Esophagus mucosa (tissue), 1 donor: ENCODE measurements around the gene TRIM27. TPM values are rescaled to one million over a fixed set of nuclear protein-coding genes. Genes with fewer than 3 reads are reported as not detected.
"Not testable (repeated sequence)": the region's sequence is repeated elsewhere in the genome, so short reads cannot be mapped to it uniquely, and the experiment has no call there.

Experiments
- ATAC-seq: fragments of 200-7000 bp; cut with Tn5 transposase; one replicate; pipeline ENCODE4 v1.9.1; 2020
- total RNA-seq: library from RNA; stranded (reverse); gene quantifications from one replicate; pipeline ENCODE4 v1.2.4, GENCODE V29; 2023
- donor health status: DM: yes; HTN: yes; CAD: no.

TRIM27 gene
- total RNA-seq = 22.0 TPM

DNA sequence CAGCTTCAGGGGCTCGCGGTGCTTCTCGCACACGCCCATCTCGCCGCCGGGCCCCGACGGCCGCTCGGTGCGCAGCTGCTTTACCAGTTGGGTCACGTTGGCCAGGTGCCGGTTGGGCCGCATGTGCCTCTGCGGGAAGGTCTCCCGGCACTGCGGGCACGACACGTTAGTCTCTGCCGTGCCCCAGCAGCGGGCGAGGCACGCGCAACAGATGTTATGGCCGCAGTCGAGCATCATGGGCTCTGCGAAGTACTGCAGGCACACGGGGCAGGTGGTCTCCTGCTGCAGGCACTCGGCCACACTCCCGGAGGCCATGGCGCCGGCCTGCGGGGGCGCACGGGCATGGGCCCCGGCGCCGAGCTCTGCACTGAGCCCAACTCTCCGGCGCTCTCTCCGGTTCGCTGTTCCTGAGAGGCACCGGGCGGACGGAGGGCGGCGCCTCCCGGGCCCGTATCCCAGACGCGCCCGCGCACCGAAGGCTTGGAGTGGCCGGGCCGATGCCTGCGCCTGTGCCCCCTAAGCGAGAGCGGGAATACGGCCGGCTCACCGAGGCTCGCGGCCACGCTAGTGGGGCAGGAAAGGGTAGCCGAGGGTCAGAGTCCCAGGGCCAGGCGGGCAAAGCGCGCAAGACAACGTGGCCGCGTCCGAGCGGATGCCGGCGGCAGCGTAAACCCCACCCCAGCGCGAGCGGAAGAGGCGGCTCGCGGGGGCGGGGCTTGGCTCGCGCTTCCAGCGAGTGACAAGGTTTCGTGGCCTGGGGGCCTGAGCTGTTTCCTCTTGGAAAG is at the start of gene TRIM27:
TRIM27 (minus strand) TSS at position 668 of the 785 bp plus-strand sequence; CDS start at position 315, 353 bp downstream.
- peak; percentile 86 for ATAC-seq

GRCh38 chr6:28970056-28970455 is 46.3 kb upstream of the TRIM27 start:
- not testable (repeated sequence) for ATAC-seq

DNA sequence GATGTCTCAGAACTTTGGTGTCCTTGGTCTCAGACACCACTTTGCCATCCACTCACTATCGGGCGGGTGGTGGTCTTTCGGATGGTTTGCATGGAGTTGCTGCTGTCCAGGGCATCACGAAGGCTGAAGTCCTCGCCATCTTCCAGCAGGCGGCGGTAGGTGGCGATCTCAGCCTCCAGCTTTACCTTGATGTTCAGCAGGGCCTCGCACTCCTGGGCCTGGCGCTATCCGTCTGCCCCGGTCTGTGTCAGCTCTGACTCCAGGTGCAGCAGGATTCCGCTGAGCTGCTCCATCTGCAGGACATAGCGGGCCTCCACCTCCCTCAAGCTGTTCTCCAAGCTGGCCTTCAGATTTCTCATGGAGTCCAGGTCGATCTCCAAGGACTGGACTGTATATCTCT is 45.3 kb upstream of the TRIM27 start:
- no peak for ATAC-seq

DNA sequence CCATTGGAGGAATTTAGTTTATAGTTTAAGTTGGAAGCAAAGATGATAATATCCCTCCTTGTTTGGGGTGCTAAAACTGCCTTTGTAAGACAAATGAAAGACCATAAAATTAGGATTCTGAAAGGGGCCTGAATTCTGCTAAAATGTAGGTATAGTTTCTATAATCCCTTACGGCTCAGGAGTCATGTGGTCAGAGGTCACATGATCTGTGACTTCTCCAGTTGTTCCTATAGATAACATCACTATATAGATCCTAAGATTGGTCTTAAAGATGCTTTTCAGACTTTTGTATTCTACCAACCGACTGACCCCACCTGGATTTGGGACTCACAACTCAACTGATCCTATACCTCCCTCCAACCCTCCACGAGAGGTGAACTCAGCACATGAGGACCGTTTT is 44.7 kb upstream of the TRIM27 start:
- no peak for ATAC-seq

DNA sequence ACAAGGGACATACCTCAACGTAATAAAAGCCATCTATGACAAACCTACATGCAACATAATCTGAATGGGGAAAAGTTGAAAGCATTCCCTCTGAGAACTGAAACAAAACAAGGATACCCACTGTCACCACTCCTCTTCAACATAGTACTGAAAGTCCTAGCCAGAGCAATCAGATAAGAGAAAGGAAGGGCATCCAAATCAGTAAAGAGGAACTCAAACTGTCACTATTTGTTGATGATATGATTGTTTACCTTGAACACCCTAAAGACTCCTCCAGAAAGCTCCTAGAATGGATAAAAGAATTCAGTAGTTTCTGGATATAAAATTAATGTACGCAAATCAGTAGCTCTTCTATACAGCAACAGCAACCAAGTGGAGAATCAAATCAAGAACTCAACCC is 41.9 kb upstream of the TRIM27 start:
- no peak for ATAC-seq

GRCh38 chr6:28960846-28961500 is 37.2 kb upstream of the TRIM27 start:
- no peak for ATAC-seq

- not testable (repeated sequence) for ATAC-seq
Observed at GRCh38 chr6:28958561-28959243, 34.9 kb upstream of the TRIM27 start.

GRCh38 chr6:28957795-28958314 is 34.1 kb upstream of the TRIM27 start:
- not testable (repeated sequence) for ATAC-seq

GRCh38 chr6:28956331-28956730 is 32.5 kb upstream of the TRIM27 start:
- no peak for ATAC-seq

GRCh38 chr6:28953585-28954258 is 29.9 kb upstream of the TRIM27 start:
- ATAC-seq = no peak

- ATAC-seq = peak; percentile 93
Observed at GRCh38 chr6:28953039-28953584, 29.3 kb upstream of the TRIM27 start.

GRCh38 chr6:28949656-28950195 is 25.9 kb upstream of the TRIM27 start:
- ATAC-seq = not testable (repeated sequence)

DNA sequence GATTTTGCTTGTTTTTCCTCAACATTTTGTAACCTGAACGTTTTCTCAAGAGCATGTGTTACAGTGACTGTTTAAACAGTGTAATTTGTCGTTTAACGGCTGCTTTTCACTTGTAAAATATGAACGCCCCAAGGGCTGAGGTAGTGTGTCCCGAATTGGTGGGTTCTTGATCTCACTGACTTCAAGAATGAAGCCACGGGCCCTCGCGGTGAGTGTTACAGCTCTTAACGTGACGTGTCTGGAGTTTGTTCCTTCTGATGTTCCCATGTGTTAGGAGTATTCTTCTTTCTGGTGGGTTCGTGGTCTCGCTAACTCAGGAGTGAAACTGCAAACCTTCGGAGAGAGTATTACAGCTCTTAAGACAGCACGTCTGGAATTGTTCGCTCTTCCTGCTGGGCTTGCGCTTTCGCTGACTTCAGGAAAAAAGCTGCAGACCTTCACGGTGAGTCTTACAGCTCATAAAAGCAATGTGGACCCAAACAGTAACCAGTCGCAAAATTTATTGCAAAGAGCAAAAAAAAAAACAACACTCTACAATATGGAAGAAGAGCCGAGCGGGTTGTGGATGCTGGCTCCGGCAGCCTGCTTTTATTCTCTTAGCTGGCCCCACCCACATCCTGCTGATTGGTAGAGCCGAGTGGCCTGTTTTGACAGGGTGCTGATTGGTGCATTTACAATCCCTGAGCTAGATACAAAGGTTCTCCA is 25.1 kb upstream of the TRIM27 start:
- no peak for ATAC-seq

DNA sequence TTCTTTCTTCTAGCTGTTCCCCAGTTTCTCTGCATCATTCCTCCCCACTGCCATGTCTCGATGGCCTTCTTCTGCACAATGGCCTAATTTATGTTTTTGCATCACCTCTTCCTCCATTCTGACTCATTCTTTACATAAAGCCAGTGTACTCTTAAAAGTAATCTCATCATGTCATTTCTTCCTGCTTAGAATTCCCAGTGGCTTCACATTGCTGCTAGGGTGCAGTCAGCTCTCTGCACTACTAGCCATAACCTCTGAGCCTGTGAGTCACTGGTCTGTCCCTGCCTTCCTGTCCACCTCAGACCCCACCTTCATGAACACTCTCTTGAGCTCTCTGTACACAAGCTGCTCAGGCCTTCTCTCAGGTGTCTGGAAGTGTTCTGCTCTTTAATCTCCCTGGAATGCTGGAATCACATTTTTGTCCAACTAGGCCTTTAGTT is 24.1 kb upstream of the TRIM27 start:
- ATAC-seq = peak; percentile 93

DNA sequence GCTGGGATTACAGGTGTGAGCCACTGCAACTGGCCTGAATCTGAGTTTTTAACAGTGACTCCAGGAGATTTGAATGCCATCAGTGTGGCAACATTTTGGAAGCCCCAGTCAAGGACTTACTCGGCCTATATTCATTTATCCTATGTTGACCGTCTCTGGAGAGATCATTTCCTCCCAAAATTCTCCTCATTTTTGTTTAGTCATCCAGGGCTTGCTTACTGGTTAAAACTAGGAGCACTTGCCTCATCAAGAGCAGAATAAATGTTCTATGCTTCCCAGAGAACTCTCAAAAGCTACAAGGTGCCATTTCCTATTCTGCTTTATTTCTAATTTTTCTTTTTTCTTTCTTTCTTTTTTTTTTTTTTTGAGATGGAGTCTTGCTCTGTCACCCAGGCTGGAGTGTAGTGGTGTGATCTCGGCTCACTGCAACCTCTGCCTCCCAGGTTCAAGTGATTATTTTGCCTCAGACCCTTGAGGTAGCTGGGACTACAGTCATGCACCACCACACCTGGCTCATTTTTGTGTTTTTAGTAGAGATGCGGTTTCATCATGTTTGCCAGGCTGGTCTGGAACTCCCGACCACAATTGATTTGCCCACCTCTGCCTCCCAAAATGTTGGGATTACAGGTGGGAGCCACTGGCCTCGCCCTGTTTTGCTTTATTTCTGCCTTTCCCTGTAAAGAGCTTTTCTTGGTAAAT is 23.4 kb upstream of the TRIM27 start:
- no peak for ATAC-seq

DNA sequence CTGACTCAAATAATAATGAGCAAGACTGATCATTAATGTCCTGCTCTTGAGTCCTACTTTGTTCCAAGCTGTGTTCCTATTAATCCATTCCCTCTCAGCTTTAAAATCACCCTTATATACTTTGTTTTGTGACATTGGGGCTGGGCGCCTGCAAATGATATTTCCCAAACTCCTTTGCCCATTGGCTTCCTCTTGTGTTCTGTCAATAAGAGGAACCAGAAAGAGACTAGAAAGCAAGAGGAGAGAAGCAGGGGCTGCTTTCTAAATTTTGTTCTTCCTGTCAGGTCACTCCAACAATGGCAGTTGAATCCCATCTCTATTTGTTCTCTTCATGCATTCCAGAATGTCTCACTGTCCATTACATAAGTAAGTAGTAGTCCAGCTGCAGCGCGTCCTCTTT is 21.6 kb upstream of the TRIM27 start:
- no peak for ATAC-seq

GRCh38 chr6:28944412-28944865 is 20.7 kb upstream of the TRIM27 start:
- ATAC-seq = peak; percentile 37

GRCh38 chr6:28943557-28944411 is 20.0 kb upstream of the TRIM27 start:
- peak; percentile 37 for ATAC-seq

DNA sequence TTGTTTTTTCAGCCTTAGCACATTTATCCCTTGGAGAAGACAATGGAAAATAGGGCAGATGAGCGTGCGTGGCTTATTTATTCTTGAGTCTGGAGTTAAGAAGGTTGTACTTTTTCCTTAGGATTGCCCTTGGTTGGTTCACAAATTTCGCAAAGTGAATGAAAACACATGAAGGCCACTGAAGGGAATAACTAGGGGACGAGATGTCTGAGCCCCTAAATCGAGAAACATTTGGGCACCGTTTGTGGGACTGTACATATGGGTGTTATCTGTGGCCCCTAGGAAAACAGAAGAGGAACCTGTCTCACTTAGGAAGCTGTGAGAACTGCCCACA is 19.4 kb upstream of the TRIM27 start:
- no peak for ATAC-seq
